Karpas-422 (cell line): Measurements from ENCODE around the gene GK. TPM values are rescaled to one million over a fixed set of nuclear protein-coding genes. Genes with fewer than 3 reads are reported as not detected.

ENCODE experiments used
- DNase-seq: peaks from one replicate; pipeline ENCODE4 v3.0.0-alpha.2; 2015
- H2AFZ ChIP-seq: fragments of 200-600 bp; sonication (generic); 2 replicates; pipeline ENCODE4 v1.6.1; 2014; ENCODE audit warnings: antibody characterized with exemption, low read length, mixed read lengths
- H3K27ac ChIP-seq: fragments of 200-600 bp; sonication (generic); 2 replicates; pipeline ENCODE4 v1.5.1; 2014; ENCODE audit warnings: mild to moderate bottlenecking, low read length, moderate library complexity
- H3K27me3 ChIP-seq: fragments of 200-600 bp; sonication (generic); 2 replicates; pipeline ENCODE4 v1.6.1; 2014; ENCODE audit warnings: low read length, mixed read lengths
- H3K36me3 ChIP-seq: fragments of 200-600 bp; sonication (generic); 2 replicates; pipeline ENCODE4 v1.6.1; 2014; ENCODE audit warnings: low read length, mixed read lengths; ENCODE audit not compliant: insufficient read depth
- H3K4me1 ChIP-seq: fragments of 200-600 bp; sonication (generic); 2 replicates; pipeline ENCODE4 v1.6.1; 2014; ENCODE audit warnings: mild to moderate bottlenecking, low read length, mixed read lengths
- H3K4me2 ChIP-seq: fragments of 200-600 bp; sonication (generic); 2 replicates; pipeline ENCODE4 v1.6.1; 2014; ENCODE audit warnings: low read length, low read depth, mild to moderate bottlenecking; ENCODE audit not compliant: poor library complexity, severe bottlenecking
- H3K4me3 ChIP-seq: fragments of 200-600 bp; sonication (generic); 2 replicates; pipeline ENCODE4 v1.5.1; 2014; ENCODE audit warnings: mild to moderate bottlenecking, antibody characterized with exemption, low read length, mixed read lengths
- H3K79me2 ChIP-seq: fragments of 200-600 bp; sonication (generic); 2 replicates; pipeline ENCODE4 v1.6.1; 2014; ENCODE audit warnings: mild to moderate bottlenecking, low read length, mixed read lengths
- H3K9ac ChIP-seq: fragments of 200-600 bp; sonication (generic); 2 replicates; pipeline ENCODE4 v1.6.0; 2014; ENCODE audit warnings: low read length
- H3K9me2 ChIP-seq: fragments of 200-600 bp; sonication (generic), shearing (Covaris generic); replicated peaks from 2 replicates; pipeline ENCODE4 v1.6.0; 2014; ENCODE audit warnings: mild to moderate bottlenecking, low read length, moderate library complexity; ENCODE audit not compliant: insufficient read depth
- H3K9me3 ChIP-seq: fragments of 300-700, 200-600 bp; sonication (generic); 2 replicates; pipeline ENCODE4 v1.6.1; 2014; ENCODE audit warnings: low read length, mixed read lengths
- H4K20me1 ChIP-seq: fragments of 200-600 bp; sonication (generic); 2 replicates; pipeline ENCODE4 v1.6.1; 2014; ENCODE audit warnings: mild to moderate bottlenecking, antibody characterized with exemption, low read length, low read depth; ENCODE audit not compliant: insufficient read depth
- total RNA-seq: library from RNA; depleted of rRNA; stranded (reverse); fragments of >200 nt; shearing (Covaris generic); gene quantifications from 2 replicates; pipeline ENCODE4 v1.2.3, GENCODE V29; 2014; ENCODE audit warnings: low replicate concordance

GK gene
- total RNA-seq, 1 experiment from 2014 or later: 16.8 TPM

DNA sequence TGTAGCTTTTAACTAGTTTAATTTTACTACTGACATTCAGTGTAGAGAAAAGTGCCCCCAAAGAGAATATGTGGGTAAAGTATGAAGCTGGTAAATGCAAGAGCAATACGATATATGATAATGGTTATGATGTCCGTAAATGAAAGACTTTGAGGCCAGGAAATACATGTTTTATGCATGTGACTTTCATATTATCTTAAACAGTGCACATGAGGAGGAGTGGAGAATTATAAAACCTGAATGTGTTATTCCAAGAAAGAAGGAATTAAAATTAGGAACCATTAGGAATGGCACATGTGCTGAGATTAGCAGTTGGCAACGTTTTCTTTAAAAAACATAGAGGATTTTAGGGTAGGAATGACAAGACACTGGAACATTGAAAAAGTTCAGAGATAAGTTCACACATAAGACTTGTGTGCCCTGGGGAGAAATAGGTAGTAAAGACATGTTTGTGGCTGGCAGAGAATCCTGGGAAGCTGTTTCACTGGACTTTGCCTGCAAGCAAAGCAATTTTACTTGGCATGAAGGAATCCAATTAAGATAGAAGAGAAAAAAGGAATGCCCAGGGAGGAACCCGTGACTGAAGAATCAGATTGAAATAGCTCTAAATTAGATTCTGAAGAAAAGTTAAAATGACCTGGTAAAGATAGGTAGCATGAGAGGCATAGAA is 20.0 kb downstream of the GK start:
- no peak overlapping the region for H3K27ac ChIP-seq
- no peak overlapping the region for H3K4me2 ChIP-seq
- no peaks in the 10 kb centered on the region for H3K79me2 ChIP-seq
- H2AFZ ChIP-seq: no peak overlapping the region
- no peak for DNase-seq
- H3K4me3 ChIP-seq: no peak overlapping the region
- no peaks in the 10 kb centered on the region for H3K27me3 ChIP-seq
- no peaks in the 10 kb centered on the region for H3K36me3 ChIP-seq
- no peak overlapping the region for H3K9ac ChIP-seq
- H3K9me3 ChIP-seq: no peaks in the 10 kb centered on the region
- no peaks in the 10 kb centered on the region for H4K20me1 ChIP-seq
- no peaks in the 10 kb centered on the region for H3K9me2 ChIP-seq
- no peaks in the 10 kb centered on the region for H3K4me1 ChIP-seq

DNA sequence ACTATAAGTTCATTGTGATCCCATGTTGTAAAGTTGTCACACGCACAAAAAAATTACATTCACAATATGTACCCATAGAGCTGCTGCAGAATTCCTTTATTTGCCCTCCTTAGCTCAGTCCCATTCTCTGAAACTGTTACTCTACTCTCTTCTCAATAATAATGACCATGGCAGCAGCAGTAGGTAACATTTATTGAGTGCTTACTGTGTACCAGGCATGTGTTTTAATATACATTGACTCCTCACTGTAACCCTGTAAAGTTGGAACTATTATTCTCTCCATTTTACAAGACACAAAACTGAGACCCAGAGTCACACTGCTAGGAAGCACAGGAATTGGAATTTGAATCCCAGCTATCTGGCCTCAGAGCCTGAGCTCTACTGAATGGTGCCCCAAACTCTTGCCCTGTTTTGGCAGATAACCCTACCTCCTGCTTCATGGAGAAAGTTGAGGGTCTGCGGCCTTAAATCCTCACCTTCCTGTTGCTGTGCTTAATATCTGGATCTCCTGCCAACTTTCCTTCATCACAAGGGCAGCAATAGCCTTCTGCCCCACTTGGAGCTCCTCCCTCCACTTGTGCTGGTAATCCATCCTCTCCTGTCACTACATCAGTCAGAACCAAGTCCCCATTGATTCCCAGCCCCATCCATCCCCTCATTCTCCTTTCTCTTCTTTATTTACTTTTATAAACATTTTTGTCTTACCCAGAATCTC is 20.8 kb downstream of the GK start:
- Histone ChIP-seq H3K9me3 (no peaks in the 10 kb centered on the region), H3K4me2 (no peak overlapping the region), H3K4me1 (no peaks in the 10 kb centered on the region), H3K9ac (no peak overlapping the region), H3K79me2 (no peaks in the 10 kb centered on the region), H3K27me3 (no peaks in the 10 kb centered on the region), H3K36me3 (no peaks in the 10 kb centered on the region), H3K4me3 (no peak overlapping the region), H4K20me1 (no peaks in the 10 kb centered on the region), H3K9me2 (no peaks in the 10 kb centered on the region), H2AFZ (no peak overlapping the region), H3K27ac (no peak overlapping the region)
- DNase-seq: no peak

DNA sequence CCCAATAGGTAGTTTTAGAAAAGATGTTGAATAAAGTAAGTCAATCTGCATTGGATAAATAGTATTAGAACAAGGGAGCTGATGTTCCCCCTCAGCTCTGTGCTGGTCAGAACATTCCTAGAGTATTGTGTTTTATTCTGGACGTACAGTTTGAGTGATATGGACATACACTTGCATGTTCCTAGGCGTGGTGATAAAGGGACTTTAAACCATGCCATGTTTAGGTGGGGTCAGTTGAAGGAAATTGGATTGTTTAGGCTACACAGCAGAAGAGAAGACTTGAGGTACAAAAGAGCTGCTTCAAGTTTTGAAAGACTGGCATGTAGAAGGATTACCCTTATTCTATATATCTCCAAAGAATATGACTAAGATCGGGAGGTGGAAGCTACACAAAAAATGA is 21.6 kb downstream of the GK start:
- DNase-seq: no peak
- H3K9me2 ChIP-seq: no peaks in the 10 kb centered on the region
- H3K4me2 ChIP-seq: no peak overlapping the region
- no peaks in the 10 kb centered on the region for H3K9me3 ChIP-seq
- H2AFZ ChIP-seq: no peak overlapping the region
- no peak overlapping the region for H3K9ac ChIP-seq
- H3K79me2 ChIP-seq: no peaks in the 10 kb centered on the region
- no peaks in the 10 kb centered on the region for H3K36me3 ChIP-seq
- H3K4me1 ChIP-seq: no peaks in the 10 kb centered on the region
- H3K27ac ChIP-seq: no peak overlapping the region
- no peak overlapping the region for H3K4me3 ChIP-seq
- no peaks in the 10 kb centered on the region for H4K20me1 ChIP-seq
- H3K27me3 ChIP-seq: no peaks in the 10 kb centered on the region

DNA sequence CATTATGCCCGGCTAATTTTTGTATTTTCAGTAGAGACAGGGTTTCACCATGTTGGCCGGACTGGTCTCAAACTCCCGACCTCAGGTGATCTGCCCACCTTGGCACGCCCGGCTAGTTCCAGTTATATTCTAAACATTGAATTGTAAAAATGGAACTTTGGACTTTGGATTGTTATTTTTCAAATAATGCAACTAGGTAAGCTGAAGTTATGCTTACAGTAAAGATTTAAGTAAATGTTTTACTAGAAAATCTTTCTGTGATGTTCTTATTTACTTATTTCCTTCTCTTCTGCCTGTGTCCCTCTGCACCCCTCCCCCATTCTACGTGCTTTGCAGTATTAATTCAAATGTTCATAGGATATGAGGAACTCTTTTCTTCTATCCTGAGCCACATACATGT is 26.1 kb downstream of the GK start:
- no peaks in the 10 kb centered on the region for H4K20me1 ChIP-seq
- no peak overlapping the region for H3K4me3 ChIP-seq
- no peaks in the 10 kb centered on the region for H3K79me2 ChIP-seq
- H3K4me1 ChIP-seq: no peaks in the 10 kb centered on the region
- no peak overlapping the region for H3K4me2 ChIP-seq
- no peak overlapping the region for H2AFZ ChIP-seq
- no peaks in the 10 kb centered on the region for H3K9me3 ChIP-seq
- no peak overlapping the region for H3K9ac ChIP-seq
- no peaks in the 10 kb centered on the region for H3K27me3 ChIP-seq
- H3K27ac ChIP-seq: no peak overlapping the region
- H3K9me2 ChIP-seq: no peaks in the 10 kb centered on the region
- H3K36me3 ChIP-seq: peaks cover 4% of the 10 kb centered on the region; the same call in 1 of the 2 replicates
- no peak for DNase-seq

DNA sequence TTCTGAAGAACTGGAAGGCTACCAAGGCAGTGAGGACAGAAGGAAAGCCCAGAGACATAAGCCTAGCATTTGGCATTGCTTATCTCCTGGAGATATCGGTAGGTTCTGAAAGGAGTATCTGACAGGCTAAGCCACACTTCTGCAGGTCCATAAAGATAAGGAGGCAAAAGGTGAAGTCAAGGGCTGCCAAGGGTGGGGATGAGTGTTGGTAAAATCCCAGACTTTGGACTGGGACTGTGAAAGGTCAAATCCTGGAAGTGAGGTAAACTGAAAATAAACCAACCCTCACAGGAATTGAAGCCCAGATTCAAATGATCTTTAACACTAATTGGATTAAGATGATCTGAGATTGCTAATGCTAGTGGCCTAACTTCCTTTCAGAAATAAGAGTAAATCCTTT is 27.4 kb downstream of the GK start:
- Histone ChIP-seq H3K4me3 (no peak overlapping the region), H3K4me2 (no peak overlapping the region), H3K36me3 (peaks cover 4% of the 10 kb centered on the region; the same call in 1 of the 2 replicates), H3K27me3 (no peaks in the 10 kb centered on the region), H3K4me1 (no peaks in the 10 kb centered on the region), H3K9ac (no peak overlapping the region), H2AFZ (no peak overlapping the region), H3K9me2 (no peaks in the 10 kb centered on the region), H3K79me2 (no peaks in the 10 kb centered on the region), H4K20me1 (no peaks in the 10 kb centered on the region), H3K9me3 (no peaks in the 10 kb centered on the region), H3K27ac (no peak overlapping the region)
- DNase-seq: no peak

DNA sequence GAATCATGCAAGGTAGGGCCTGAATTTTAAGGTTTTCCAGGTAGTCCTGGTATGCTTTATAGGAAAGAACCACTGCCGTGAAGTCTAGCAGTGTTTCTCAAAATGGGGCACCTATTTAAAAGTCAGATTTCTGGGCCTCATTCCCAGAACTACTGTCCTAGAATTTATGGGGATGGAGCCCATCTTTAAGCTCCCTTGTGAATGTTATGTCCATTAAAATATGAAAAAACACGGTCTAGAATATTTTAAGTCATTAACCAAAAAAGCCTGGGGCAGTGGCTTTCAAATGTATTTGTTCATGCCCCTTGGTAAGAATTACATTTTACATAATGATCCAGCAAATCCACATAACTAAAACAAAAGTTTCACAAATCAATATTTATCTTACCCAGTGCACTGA is 35.4 kb downstream of the GK start:
- no peak for DNase-seq
- no peak overlapping the region for H3K27ac ChIP-seq
- no peaks in the 10 kb centered on the region for H3K79me2 ChIP-seq
- no peaks in the 10 kb centered on the region for H3K9me2 ChIP-seq
- H3K9ac ChIP-seq: no peak overlapping the region
- no peak overlapping the region for H3K4me2 ChIP-seq
- no peaks in the 10 kb centered on the region for H3K4me1 ChIP-seq
- H3K27me3 ChIP-seq: no peaks in the 10 kb centered on the region
- H3K36me3 ChIP-seq: no peaks in the 10 kb centered on the region
- H2AFZ ChIP-seq: no peak overlapping the region
- no peak overlapping the region for H3K4me3 ChIP-seq
- H3K9me3 ChIP-seq: no peaks in the 10 kb centered on the region
- H4K20me1 ChIP-seq: no peaks in the 10 kb centered on the region

DNA sequence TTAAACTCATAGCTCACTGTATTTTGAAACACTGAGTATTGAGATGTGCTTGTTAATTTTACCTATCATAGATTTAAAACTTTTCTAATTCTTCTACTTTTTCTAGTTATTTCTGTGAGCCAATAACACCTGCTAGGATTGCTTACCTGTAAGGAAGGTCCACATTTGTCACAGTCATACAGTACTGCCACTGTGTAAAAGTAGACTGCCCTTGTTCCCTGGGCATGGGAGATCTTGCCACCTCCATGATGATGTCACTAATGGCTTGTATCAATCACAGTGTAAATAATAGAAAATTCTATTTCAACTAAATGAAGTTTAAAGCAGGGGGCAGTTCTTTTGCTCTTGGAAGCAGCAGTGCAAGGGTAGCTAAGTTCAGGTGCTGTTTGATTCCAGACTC is 35.9 kb downstream of the GK start:
- Histone ChIP-seq H2AFZ (no peak overlapping the region), H3K9ac (no peak overlapping the region)

DNA sequence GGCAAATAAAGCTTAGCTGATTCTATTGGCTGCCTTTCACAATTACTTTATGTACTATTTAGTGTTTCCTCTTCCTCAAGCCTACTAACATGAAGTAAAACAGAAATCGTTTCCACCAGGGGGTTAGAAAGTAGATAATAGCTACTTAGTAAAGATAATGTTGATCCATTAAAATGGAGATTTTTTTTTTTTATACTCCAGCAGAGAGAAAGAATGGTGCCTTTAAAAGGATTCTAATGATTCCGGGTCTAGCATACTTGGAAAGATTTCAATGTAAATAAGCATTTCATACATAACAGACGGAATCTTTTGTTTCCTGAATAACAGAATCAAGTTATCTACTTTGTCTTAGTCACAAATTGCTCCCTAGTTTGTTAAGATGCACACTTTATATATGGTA is 37.1 kb downstream of the GK start:
- Histone ChIP-seq H3K79me2 (no peaks in the 10 kb centered on the region), H3K9me2 (no peaks in the 10 kb centered on the region), H2AFZ (no peak overlapping the region), H3K9me3 (no peaks in the 10 kb centered on the region), H3K27me3 (no peaks in the 10 kb centered on the region), H3K4me2 (no peak overlapping the region), H3K27ac (no peak overlapping the region), H4K20me1 (no peaks in the 10 kb centered on the region), H3K9ac (no peak overlapping the region), H3K36me3 (no peaks in the 10 kb centered on the region), H3K4me1 (no peaks in the 10 kb centered on the region), H3K4me3 (no peak overlapping the region)
- no peak for DNase-seq

More for the DNA sequence above, 35.9 kb downstream of the GK start:
- Histone ChIP-seq H3K9me2 (no peaks in the 10 kb centered on the region), H4K20me1 (no peaks in the 10 kb centered on the region), H3K36me3 (no peaks in the 10 kb centered on the region), H3K9me3 (no peaks in the 10 kb centered on the region), H3K4me1 (no peaks in the 10 kb centered on the region), H3K4me3 (no peak overlapping the region), H3K4me2 (no peak overlapping the region), H3K27ac (no peak overlapping the region), H3K27me3 (no peaks in the 10 kb centered on the region), H3K79me2 (no peaks in the 10 kb centered on the region)
- no peak for DNase-seq
